H9 (cell line): ENCODE data around the gene ATXN10. TPM values are rescaled to one million over a fixed set of nuclear protein-coding genes. Genes with fewer than 3 reads are reported as not detected.

Experiments used
- DNase-seq: peaks from one replicate; pipeline ENCODE4 v3.0.0-alpha.2; 2017
- H2AFZ ChIP-seq: one replicate; pipeline ENCODE4 v1.6.1; 2013; ENCODE audit warnings: mild to moderate bottlenecking, low read length, control low read depth, moderate library complexity
- H2AK5ac ChIP-seq: 2 replicates; pipeline ENCODE4 v1.6.1; 2013; ENCODE audit warnings: low read length, control low read depth, mixed read lengths; ENCODE audit not compliant: insufficient read length
- H2BK120ac ChIP-seq: one replicate; pipeline ENCODE4 v1.6.1; 2013; ENCODE audit warnings: low read depth, mild to moderate bottlenecking, low read length, control low read depth, inconsistent platforms; ENCODE audit not compliant: poor library complexity, severe bottlenecking
- H2BK12ac ChIP-seq: 2 replicates; pipeline ENCODE4 v1.6.1; 2013; ENCODE audit warnings: low read length, control low read depth, mixed read lengths, low read depth; ENCODE audit not compliant: insufficient read length
- H2BK15ac ChIP-seq: 2 replicates; pipeline ENCODE4 v1.6.1; 2013; ENCODE audit warnings: low read depth, low read length, control low read depth
- H2BK20ac ChIP-seq: one replicate; pipeline ENCODE4 v1.6.1; 2013; ENCODE audit warnings: low read depth, mild to moderate bottlenecking, low read length, control low read depth, inconsistent platforms; ENCODE audit not compliant: poor library complexity, severe bottlenecking
- H2BK5ac ChIP-seq: 2 replicates; pipeline ENCODE4 v1.6.1; 2013; ENCODE audit warnings: low read length, control low read depth, mixed read lengths; ENCODE audit not compliant: insufficient read length
- H3K14ac ChIP-seq: 2 replicates; pipeline ENCODE4 v1.6.1; 2013; ENCODE audit warnings: low read length, control low read depth; ENCODE audit not compliant: insufficient read depth
- H3K18ac ChIP-seq: 2 replicates; pipeline ENCODE4 v1.6.1; 2013; ENCODE audit warnings: low read depth, mild to moderate bottlenecking, mixed read lengths, low read length, control low read depth; ENCODE audit not compliant: insufficient read length
- H3K23ac ChIP-seq: 2 replicates; pipeline ENCODE4 v1.6.1; 2013; ENCODE audit warnings: low read length, control low read depth, mixed read lengths, low read depth; ENCODE audit not compliant: insufficient read length
- H3K23me2 ChIP-seq: 2 replicates; pipeline ENCODE4 v1.6.1; 2013; ENCODE audit warnings: low read depth, mild to moderate bottlenecking, mixed read lengths, low read length, control low read depth; ENCODE audit not compliant: insufficient read length, poor library complexity, severe bottlenecking
- H3K27ac ChIP-seq: 2 replicates; pipeline ENCODE4 v1.5.1; 2013; ENCODE audit warnings: low read length, control low read depth, mixed read lengths, low read depth; ENCODE audit not compliant: insufficient read length
- H3K27me3 ChIP-seq: 2 replicates; pipeline ENCODE4 v1.6.1; 2013; ENCODE audit warnings: low read length, control low read depth, inconsistent platforms; ENCODE audit not compliant: insufficient read depth
- H3K4ac ChIP-seq: 2 replicates; pipeline ENCODE4 v1.6.1; 2013; ENCODE audit warnings: low read depth, mild to moderate bottlenecking, control low read depth, inconsistent platforms, low read length, moderate library complexity
- H3K4me1 ChIP-seq: 2 replicates; pipeline ENCODE4 v1.6.1; 2013; ENCODE audit warnings: low read length, control low read depth, inconsistent platforms; ENCODE audit not compliant: insufficient read depth
- H3K4me2 ChIP-seq: 2 replicates; pipeline ENCODE4 v1.6.1; 2013; ENCODE audit warnings: low read length, control low read depth, mixed read lengths; ENCODE audit not compliant: insufficient read length, insufficient read depth
- H3K56ac ChIP-seq: 2 replicates; pipeline ENCODE4 v1.6.1; 2013; ENCODE audit warnings: low read depth, mild to moderate bottlenecking, mixed read lengths, low read length, control low read depth; ENCODE audit not compliant: insufficient read length
- H3K79me1 ChIP-seq: 2 replicates; pipeline ENCODE4 v1.6.1; 2013; ENCODE audit warnings: low read depth, mild to moderate bottlenecking, moderate library complexity, low read length, control low read depth, inconsistent platforms; ENCODE audit not compliant: insufficient read depth, poor library complexity, severe bottlenecking
- H3K79me2 ChIP-seq: 2 replicates; pipeline ENCODE4 v1.6.1; 2013; ENCODE audit warnings: low read length, control low read depth, inconsistent platforms; ENCODE audit not compliant: insufficient read depth
- H3K9ac ChIP-seq: 2 replicates; pipeline ENCODE4 v1.6.1; 2013; ENCODE audit warnings: low read length, control low read depth, mixed read lengths; ENCODE audit not compliant: insufficient read length; ENCODE audit errors: extremely low read depth
- H3K9me3 ChIP-seq: one replicate; pipeline ENCODE4 v1.6.1; 2013; ENCODE audit warnings: low read depth, low read length, inconsistent platforms; ENCODE audit not compliant: control insufficient read depth
- H3T11ph ChIP-seq: one replicate; pipeline ENCODE4 v1.6.1; 2013; ENCODE audit warnings: mild to moderate bottlenecking, low read length, control low read depth, inconsistent platforms
- H4K20me1 ChIP-seq: one replicate; pipeline ENCODE4 v1.6.1; 2013; ENCODE audit not compliant: control insufficient read depth, insufficient read length, insufficient read depth
- H4K5ac ChIP-seq: 2 replicates; pipeline ENCODE4 v1.6.1; 2013; ENCODE audit warnings: low read depth, mild to moderate bottlenecking, mixed read lengths, low read length, control low read depth; ENCODE audit not compliant: insufficient read length
- H4K8ac ChIP-seq: replicated peaks from 2 replicates; pipeline ENCODE4 v1.6.1; 2013; ENCODE audit warnings: low read length, control low read depth, mixed read lengths, low read depth; ENCODE audit not compliant: insufficient read length
- H4K91ac ChIP-seq: 2 replicates; pipeline ENCODE4 v1.6.1; 2013; ENCODE audit warnings: low read depth, mild to moderate bottlenecking, moderate library complexity, mixed read lengths, low read length, control low read depth; ENCODE audit not compliant: insufficient read length
- H3K27ac Mint-ChIP-seq, 3 experiments: 2 replicates in 2 of 3; 3 replicates in 1 of 3; pipeline ENCODE4 v1.8.0; 2020 to 2021; ENCODE audit warnings: mixed read lengths in 3 of 3, mild to moderate bottlenecking in 1 of 3, moderate library complexity in 1 of 3
- H3K27me3 Mint-ChIP-seq: 2 replicates; pipeline ENCODE4 v1.8.0; 2021; ENCODE audit warnings: low read depth, mild to moderate bottlenecking, moderate library complexity, mixed read lengths
- H3K36me3 Mint-ChIP-seq, 3 experiments: 2 replicates in 2 of 3; 3 replicates in 1 of 3; pipeline ENCODE4 v1.8.0; 2020 to 2021; ENCODE audit warnings: low read depth in 3 of 3, mixed read lengths in 3 of 3; ENCODE audit not compliant: insufficient read depth in 1 of 3
- H3K4me1 Mint-ChIP-seq, 2 experiments: 2 replicates each; pipeline ENCODE4 v1.8.0; 2020; ENCODE audit warnings: mixed read lengths in 2 of 2
- H3K4me3 Mint-ChIP-seq, 2 experiments: 2 replicates in 1 of 2; 3 replicates in 1 of 2; pipeline ENCODE4 v1.8.0; 2020 to 2021; ENCODE audit warnings: mild to moderate bottlenecking in 2 of 2, mixed read lengths in 2 of 2, moderate library complexity in 1 of 2
- H3K9me3 Mint-ChIP-seq, 2 experiments: 2 replicates in 1 of 2; 3 replicates in 1 of 2; pipeline ENCODE4 v1.8.0; 2020; ENCODE audit warnings: mild to moderate bottlenecking in 2 of 2, mixed read lengths in 2 of 2, moderate library complexity in 1 of 2
- WGBS: extraction: QIAGEN DNeasy Blood & Tissue Kit; methylation state at CpG from one replicate; pipeline ENCODE4 v1.1.7; 2013; ENCODE audit warnings: missing lambda C conversion rate, low lambda C conversion rate, mixed read lengths; ENCODE audit not compliant: insufficient read length; ENCODE audit errors: extremely low coverage; 5-methylcytosine and 5-hydroxymethylcytosine counted together
- total RNA-seq: library from RNA; stranded (reverse); gene quantifications from 2 replicates; pipeline ENCODE4 v1.2.1, GENCODE V29; 2021
- TF ChIP-seq, protein P1 (sequence below): fragments of 200-600 bp; sonication (generic); conservative IDR thresholded peaks from 3 replicates; pipeline ENCODE4 v1.8.0; 2021; ENCODE audit warnings: antibody characterized with exemption, mild to moderate bottlenecking

ATXN10 gene
- total RNA-seq, 1 experiment from 2014 or later: 210 TPM

DNA sequence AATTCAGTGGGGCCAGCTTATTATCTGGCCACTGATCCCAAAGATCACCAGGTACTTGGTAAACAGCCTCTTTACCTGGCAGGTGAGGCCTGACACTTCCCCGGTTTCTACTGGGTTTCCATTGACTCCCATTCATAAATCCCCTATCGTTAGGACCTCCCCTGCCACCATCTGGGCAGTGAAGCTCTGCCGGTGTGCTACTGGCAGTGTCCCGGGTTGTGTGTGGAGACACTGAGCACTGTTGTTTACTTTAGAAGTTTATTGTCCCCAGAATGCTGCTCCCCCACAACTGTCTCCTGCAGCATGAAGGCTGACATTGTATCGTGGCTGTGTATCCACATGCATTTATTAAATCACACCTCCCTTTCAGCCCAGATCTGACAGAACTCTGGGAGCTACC, 162.6 kb downstream of the ATXN10 start:
- no peak overlapping the region for H2BK15ac ChIP-seq
- H4K91ac ChIP-seq: no peak overlapping the region
- H3K4ac ChIP-seq: no peak overlapping the region
- WGBS: no CpG with 5 or more reads among the region's 5 CpGs
- H3K9me3 ChIP-seq: no peaks in the 10 kb centered on the region
- no peak overlapping the region for H3K4me3 Mint-ChIP-seq
- no peak for DNase-seq
- no peak overlapping the region for H3K14ac ChIP-seq
- no peak overlapping the region for H2BK120ac ChIP-seq
- no peak overlapping the region for H3K18ac ChIP-seq
- peaks cover 11 to 12% of the 10 kb centered on the region in 2 experiments for H3K4me1 Mint-ChIP-seq
- H3K4me2 ChIP-seq: no peak overlapping the region
- H3K27ac Mint-ChIP-seq: peak overlapping the region; percentile 15 to 40 (median 30); a peak in 3 of 7 replicates
- no peak overlapping the region for H2BK20ac ChIP-seq
- no peak overlapping the region for H2BK5ac ChIP-seq
- no peak overlapping the region for H3K27ac ChIP-seq
- no peak overlapping the region for H4K5ac ChIP-seq
- no peak overlapping the region for H2BK12ac ChIP-seq
- no peak overlapping the region for H3K23ac ChIP-seq
- TF ChIP-seq, protein P1, sequence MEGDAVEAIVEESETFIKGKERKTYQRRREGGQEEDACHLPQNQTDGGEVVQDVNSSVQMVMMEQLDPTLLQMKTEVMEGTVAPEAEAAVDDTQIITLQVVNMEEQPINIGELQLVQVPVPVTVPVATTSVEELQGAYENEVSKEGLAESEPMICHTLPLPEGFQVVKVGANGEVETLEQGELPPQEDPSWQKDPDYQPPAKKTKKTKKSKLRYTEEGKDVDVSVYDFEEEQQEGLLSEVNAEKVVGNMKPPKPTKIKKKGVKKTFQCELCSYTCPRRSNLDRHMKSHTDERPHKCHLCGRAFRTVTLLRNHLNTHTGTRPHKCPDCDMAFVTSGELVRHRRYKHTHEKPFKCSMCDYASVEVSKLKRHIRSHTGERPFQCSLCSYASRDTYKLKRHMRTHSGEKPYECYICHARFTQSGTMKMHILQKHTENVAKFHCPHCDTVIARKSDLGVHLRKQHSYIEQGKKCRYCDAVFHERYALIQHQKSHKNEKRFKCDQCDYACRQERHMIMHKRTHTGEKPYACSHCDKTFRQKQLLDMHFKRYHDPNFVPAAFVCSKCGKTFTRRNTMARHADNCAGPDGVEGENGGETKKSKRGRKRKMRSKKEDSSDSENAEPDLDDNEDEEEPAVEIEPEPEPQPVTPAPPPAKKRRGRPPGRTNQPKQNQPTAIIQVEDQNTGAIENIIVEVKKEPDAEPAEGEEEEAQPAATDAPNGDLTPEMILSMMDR: no peak
- H3K79me1 ChIP-seq: no peaks in the 10 kb centered on the region
- H3K56ac ChIP-seq: no peak overlapping the region
- no peak overlapping the region for H4K8ac ChIP-seq
- H2AFZ ChIP-seq: no peak overlapping the region
- H3K9me3 Mint-ChIP-seq: no peaks in the 10 kb centered on the region
- H3T11ph ChIP-seq: no peak overlapping the region
- no peaks in the 10 kb centered on the region for H3K27me3 ChIP-seq
- H3K23me2 ChIP-seq: no peaks in the 10 kb centered on the region
- no peak overlapping the region for H3K9ac ChIP-seq
- peaks cover 2% of the 10 kb centered on the region; the same call in 1 of the 2 replicates for H3K27me3 Mint-ChIP-seq
- H3K79me2 ChIP-seq: no peaks in the 10 kb centered on the region
- no peaks in the 10 kb centered on the region for H3K4me1 ChIP-seq
- H4K20me1 ChIP-seq: no peaks in the 10 kb centered on the region
- H2AK5ac ChIP-seq: no peak overlapping the region
- peaks cover 0 to 3% (median 2%) of the 10 kb centered on the region in 3 experiments; a peak in 2 of 7 replicates for H3K36me3 Mint-ChIP-seq
